GM18519 (cell line): ENCODE measurements around the gene HRH2.
"Not testable (repeated sequence)": the region's sequence is repeated elsewhere in the genome, so short reads cannot be mapped to it uniquely, and the experiment has no call there.

Source experiments
- ATAC-seq: cut with Tn5 transposase; IDR thresholded peaks from one replicate; pipeline ENCODE4 v1.9.1; 2021; ENCODE audit warnings: mild to moderate bottlenecking, moderate library complexity; ENCODE audit not compliant: unreplicated experiment, low FRiP score

HRH2 gene, protein sequence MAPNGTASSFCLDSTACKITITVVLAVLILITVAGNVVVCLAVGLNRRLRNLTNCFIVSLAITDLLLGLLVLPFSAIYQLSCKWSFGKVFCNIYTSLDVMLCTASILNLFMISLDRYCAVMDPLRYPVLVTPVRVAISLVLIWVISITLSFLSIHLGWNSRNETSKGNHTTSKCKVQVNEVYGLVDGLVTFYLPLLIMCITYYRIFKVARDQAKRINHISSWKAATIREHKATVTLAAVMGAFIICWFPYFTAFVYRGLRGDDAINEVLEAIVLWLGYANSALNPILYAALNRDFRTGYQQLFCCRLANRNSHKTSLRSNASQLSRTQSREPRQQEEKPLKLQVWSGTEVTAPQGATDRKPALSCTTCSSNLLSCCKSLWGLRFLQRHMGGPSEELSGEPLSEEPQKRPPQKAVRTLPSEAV

DNA sequence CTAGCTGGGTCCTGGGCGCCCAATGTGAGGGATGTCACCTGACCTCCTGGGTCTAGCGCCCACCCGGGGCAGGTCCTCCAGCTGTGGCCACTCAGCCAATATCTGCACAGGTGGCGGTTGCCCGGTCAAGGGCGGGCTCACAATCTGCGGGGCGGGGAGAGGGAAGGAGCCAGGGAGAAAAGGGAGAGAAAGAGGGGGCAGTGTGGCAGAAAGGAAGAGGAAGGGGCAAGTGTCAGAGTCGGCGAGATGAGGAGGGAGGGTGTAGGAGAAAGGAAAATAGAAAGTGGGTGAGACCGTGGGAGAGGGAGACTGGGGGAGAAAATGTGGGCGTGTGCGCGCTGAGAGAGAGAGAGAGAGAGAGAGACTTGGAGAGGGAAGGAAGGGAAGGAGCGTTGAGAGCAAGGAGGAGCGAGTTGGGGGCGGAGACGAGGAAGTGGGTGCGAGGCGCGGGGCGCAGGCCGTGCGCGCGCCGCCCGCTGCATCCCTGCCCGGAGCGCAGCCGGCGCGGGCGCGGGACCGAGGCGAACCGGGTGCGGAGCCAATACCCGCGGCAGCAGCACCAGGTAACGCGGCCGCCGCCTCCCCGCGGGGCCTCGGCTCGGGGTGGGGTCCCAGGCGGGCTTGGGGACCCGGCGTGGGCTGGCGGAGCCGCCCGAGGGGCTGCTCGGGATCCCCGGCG is at the start of gene HRH2:
TSS of gene HRH2 (plus strand) at position 479 of the 679 bp plus-strand sequence. CDS start 25,163 bp downstream, outside the sequence.
- no peak for ATAC-seq

DNA sequence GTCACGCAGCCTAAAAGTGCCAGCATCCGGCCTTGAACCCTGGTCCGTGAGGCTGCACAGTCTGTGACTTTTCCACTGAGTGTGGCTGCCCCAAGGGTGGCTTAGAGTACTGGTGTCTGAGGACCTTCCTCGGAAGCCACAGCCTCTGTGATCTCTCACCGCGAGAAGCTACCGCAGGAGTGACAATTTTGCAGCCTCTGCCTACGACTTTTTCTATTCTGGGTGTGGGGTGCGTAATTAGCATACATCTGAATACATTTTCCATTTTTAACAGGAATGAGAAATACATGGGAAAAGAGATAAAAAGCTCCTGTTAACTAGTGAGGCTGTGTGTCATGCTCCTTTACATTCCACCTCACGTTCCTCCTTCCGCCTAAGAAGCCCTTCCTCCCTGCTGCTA is 48.3 kb upstream of the HRH2 start:
- ATAC-seq: no peak

DNA sequence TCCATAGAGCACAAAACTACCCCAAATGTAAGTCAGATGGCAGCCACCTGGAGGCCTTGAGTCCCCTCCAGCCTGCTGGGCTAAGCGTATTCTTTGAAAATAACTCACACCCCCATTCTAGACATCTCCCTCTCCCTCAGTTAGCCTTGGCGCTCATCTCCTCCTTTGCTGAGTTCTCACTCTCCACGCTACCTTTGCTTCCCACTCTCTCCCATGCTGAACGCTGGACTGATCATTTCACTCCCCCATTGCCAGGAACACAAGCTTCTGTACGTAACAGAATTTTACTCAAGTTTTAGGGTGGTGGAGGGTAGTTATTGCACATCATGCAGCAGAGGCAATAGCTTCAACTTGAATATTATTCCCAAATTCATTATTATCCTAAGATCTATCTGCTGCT is 47.5 kb upstream of the HRH2 start:
- no peak for ATAC-seq

DNA sequence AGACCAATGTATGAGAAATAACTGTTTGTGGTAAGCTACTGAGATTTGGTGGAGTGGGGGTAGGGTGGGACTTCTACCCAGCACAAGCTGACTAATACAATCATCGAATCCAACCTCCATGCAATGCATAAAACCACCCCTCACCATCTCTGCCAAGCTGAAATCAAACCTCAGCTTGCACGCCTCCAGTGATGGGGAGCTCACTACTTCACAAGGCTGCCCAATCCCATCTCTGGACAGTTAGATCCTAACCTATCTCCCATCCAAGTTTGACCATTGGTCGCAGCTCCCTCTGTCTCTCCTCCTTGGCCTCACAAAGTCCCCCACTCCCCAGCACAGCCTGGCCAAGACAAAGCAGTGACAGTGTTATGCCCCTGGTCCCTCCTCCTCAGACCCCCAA is 47.0 kb upstream of the HRH2 start:
- no peak for ATAC-seq

DNA sequence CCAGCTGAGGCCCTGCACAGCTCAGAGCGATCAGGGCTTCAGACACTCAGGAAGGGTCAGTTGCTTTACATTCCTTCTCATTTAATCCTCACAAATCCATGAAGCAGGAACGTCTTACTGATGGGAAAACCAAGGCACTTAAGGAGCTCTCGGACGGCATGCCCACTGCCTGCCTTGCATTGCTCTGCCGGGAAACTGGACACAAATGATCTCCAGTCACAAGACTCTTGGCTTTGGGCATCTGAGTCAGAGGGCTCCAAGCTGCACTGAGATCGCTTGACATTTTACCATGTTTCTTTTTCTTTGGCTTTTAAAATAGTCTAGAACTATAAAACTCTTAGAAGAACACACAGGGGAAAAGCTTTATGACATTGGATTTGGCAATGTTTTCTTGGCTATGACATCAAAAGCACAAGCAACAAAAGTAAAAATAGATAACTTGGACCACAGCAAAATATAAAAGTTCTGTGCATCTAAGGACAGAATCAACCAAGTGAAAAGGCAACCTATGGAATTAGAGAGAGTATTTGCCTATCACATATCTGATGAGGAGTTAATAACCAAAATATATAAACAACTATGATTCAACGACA is 43.6 kb upstream of the HRH2 start:
- ATAC-seq: no peak

DNA sequence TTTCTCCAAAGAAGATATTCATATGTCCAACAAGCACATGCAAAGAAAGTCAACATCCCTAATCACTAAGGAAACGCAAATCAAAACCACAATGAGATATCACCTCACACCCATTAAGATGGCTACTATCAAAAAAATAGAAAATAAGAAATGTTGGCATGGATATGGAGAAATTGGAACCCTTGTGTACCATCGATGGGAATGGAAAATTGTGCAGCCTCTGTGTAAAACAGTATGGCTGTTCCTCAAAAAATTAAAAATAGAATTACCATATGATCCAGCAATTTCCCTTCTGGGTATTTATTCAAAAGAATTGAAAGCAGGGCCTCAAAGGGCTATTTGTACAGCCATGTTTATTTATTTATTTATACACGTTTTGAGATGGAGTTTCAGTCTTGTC is 43.0 kb upstream of the HRH2 start:
- no peak for ATAC-seq

DNA sequence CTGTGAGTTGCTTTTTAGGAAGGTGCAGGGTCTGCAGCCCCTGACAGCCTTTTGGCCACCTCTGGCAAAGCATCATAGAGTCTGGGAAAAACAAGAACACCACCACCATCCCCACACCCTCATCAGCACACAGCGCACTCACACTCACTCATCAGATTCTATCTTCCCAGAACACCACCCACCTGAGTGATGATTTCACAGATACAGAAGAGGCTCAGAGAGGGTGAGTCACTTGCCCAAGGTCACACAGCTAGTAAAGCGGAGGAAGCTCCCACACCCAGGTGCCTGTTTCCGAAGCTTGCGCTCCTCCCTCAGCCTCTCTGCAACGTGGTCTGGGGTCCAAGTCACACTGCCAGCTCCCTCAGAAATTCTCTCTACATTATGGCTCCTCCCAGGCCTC is 41.8 kb upstream of the HRH2 start:
- no peak for ATAC-seq

DNA sequence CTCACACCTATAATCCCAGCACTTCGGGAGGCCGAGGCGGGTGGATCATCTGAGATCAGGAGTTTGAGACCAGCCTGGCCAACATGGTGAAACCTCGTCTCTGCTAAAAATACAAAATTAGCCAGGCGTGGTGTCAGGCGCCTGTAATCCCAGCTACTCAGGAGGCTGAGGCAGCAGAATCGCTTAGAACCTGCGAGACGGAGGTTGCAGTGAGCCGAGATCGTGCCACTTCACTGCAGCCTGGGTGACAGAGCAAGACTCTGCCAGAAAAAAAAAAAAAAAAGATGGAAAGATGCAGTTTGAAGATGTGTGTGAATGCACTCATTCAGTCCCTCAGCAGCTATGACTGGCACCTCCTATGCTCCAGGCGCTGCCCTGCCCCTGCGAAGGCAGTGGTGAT is 41.3 kb upstream of the HRH2 start:
- ATAC-seq: not testable (repeated sequence)

DNA sequence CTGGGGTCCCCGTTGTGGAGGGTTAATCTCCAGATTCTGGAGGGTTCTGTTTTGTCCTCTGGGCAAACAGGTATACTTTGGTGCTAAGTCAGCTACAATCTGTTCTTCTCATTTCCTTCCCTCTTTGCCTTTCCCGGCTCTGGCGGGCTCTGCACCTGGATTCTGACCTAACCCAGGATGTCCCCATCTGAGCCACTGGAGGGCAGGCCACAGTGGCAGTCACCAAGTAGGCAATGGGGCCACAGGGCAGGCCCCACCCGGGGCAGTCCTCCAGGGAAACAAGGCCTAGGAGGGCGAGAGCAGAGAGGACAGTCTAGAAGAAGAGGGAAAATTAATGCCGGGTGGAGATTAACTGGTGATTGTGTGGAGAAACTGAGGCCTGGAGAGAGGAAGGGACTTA is 40.4 kb upstream of the HRH2 start:
- no peak for ATAC-seq

DNA sequence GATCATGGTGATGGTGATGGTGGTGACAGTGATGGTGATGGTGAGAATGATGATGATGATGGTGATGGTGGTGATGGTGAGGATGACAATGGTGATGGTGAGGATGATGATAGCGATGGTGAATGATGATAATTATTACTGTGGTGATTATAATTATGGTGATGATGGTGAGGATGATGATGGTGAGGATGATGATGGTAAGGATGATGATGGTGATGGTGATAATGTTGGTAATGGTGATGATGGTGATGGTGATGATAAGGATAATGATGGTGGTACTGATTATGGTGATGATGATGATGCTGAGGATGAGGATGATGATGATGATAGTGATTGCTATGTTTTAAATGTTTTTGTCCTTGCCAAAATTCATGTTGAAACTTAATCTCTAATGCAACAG is 37.3 kb upstream of the HRH2 start:
- no peak for ATAC-seq

DNA sequence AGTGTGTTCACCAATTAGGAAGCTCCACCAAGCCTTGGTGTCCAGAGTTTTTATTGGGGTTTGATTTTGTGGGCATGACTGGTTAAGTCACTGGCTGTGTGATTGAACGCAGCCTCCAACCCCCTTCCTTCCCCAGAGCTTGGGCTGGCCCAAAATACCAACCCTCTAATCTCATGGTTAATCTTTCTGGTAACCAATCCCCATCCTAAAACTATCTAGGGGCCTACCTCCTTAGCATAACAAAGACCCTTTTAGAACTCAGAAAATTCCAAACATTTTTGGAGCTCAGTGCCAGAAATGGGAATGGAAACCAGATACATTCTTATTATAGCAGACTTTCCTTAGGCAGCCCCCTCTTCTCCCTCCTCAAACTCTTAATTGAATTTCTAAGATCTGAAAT is 35.9 kb upstream of the HRH2 start:
- ATAC-seq: no peak

DNA sequence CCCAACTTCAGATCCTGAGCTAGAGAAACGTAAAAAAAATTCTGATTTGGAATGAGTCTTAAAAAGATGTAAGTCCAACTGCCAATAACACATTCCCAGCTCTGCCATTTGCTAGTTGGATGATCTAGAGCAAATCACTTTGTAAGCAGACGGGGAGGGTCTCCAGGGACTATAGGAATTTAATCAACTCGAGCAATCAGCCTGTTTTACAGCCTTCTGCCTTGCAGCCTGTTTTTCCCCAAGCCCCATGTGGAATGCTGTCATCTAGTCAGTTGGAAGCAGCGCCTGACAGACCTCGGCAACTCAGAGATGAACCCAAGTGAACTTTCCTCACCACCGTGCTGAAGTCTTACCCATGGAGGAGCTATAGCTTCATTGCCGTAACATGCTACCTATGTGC is 34.8 kb upstream of the HRH2 start:
- ATAC-seq: no peak

DNA sequence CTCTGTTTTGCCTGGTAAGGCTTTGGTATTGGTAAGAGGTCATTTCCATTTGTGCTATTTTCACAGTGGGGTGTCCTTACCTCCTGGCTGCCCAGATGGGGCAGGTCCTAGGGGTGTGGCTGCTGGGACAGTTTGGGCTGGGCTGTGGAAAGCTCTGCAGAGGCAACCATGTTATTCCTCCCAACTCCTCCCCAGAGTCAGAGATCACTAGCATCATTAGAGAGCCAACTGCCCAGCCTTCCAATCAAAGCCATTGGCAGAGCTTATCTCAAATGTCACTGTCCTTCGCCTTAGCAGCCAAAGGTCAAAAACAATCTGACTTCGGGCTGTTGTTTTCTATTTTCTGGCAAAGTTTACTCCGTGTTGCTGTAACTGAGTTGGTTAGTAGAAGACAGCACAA is 33.6 kb upstream of the HRH2 start:
- no peak for ATAC-seq

DNA sequence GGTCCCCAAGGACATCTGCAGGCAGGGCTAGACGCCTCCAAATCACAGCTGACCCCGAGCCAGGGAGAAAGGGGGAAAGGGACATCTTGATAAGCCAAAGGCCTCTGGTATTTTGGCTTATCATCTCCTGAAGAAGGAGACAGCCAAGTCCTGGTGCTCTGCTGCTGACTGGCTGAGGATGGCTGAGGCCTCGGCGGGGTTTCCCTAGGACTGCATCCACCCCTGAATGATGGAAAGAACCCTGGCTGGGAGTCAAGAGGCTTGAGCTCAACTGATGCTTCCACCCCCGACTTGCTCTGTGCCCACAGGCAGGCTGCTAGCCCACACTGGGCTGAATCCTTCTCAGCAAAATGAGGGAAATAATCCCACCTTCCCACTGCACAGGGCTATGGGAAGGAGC is 30.9 kb upstream of the HRH2 start:
- no peak for ATAC-seq

DNA sequence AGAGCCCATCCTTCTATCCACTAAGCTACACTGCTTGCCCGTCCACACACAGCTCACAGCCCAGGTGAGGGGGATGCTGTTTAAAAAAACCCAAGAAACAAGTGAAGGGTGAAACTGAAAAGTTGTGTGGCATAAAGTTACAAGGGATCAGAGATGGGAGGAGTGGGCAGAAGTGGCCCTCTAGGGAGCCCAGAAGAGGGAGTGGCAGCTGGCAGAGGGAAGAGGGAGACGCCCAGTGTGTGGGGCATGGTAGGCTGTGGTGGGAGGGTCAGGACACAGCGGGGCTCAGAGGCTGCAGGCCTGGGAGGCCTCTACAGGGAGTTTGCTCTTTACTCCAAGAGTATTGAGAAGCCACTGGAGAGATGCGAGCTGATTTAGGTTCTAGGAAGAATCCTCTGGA is 30.1 kb upstream of the HRH2 start:
- no peak for ATAC-seq

DNA sequence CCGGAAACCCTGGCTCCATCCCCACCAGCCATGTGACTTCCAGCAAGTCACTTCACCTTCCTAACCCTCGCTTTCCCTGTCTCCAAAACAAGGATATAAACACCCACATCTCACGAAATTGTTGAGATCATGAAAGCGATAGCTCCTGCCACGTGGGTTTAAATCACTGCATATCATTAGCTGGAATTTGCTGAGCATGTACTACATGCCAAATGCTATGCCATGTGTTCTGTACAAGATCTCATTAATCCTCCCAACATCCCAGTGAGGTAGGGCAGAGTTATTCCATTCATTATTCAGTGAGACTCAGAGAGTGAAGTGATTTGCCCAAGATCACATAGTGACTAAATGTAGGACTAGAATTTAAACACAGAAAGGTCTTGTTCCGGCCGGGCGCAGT is 29.2 kb upstream of the HRH2 start:
- ATAC-seq: no peak

DNA sequence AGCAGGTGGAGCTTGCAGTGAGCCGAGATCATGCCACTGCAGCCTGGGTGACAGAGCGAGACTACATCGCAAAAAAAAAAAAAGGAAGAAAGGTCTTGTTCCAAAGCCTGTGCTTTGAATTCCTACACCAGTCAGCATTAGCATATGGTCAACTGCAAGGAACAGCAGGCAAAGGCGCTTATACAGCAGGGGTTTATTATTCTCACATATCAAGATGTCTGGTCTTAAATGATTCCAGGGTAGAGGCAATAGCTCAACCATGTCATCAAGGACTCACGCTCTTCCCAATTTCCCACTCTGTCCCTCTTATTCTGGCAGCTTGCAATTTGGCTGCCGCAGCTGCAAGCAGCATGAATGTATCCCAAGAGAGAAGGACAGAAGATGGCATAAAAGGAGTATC is 28.6 kb upstream of the HRH2 start:
- no peak for ATAC-seq

DNA sequence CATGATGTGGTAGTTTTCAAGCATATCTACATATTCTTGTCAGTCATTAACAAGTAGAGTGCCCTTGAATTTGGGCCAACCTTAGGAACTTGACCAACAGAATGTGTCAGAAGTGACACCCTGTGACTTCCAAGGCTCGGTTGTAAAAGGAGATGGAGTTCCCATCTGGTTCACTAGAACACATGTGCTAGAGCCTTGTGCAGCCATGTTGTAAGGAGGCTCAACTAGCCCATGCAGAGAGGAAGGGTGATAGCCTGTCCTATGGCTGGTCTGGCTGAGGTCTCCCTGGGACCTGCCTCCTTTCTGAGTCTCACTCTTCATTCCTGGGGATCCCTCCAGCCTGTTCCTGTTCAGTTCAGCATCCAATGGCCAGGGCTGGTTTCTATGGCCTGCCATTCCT is 28.1 kb upstream of the HRH2 start:
- ATAC-seq: no peak

DNA sequence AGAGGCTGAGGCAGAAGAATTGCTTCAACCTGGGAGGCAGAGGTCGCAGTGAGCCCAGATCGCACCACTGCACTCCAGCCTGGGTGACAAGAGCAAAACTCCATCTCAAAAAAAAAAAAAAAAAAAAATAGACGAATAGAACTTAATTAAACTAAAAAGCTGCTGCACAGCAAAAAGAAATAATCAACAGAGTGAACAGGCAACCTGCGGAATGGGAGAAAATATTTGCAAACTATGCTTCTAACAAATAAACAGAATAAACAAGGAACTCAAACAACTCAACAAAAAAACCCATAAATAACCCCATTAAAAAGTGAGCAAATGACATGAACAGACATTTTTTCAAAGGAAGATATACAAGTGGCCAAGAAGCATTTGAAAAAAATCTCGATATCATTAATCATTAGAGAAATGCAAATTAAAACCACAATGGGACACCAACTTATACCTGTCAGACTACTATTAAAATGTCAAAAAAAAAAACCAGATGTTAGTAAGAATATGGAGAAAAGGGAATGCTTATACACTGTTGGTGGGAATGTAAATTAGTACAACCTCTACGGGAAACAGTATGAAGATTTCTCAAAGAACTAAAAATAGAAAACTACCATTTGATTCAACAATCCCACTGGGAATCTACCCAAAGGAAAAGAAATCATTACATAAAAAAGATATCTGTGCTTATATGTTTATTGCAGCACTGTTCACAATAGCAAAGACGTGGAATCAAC is 21.9 kb upstream of the HRH2 start:
- no peak for ATAC-seq

DNA sequence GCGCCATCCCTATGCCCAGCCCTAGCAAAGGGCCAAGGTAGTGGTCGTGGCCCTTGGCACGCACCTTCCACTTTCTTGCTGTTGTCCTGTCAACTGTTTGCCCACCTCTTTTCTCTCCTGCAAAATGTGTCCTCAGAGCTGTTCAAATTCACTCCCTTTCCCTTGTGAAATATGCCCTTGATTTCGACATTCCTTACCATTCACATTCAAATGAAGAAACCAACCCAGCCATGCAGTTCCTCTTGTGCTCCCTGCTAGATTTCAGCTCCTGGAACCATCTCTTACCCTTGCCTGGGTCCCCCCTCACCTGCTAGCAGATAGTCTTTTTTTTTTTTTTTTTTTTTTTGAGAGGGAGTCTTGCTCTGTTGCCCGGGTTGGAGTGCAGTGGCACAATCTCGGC is 19.6 kb upstream of the HRH2 start:
- ATAC-seq: no peak

DNA sequence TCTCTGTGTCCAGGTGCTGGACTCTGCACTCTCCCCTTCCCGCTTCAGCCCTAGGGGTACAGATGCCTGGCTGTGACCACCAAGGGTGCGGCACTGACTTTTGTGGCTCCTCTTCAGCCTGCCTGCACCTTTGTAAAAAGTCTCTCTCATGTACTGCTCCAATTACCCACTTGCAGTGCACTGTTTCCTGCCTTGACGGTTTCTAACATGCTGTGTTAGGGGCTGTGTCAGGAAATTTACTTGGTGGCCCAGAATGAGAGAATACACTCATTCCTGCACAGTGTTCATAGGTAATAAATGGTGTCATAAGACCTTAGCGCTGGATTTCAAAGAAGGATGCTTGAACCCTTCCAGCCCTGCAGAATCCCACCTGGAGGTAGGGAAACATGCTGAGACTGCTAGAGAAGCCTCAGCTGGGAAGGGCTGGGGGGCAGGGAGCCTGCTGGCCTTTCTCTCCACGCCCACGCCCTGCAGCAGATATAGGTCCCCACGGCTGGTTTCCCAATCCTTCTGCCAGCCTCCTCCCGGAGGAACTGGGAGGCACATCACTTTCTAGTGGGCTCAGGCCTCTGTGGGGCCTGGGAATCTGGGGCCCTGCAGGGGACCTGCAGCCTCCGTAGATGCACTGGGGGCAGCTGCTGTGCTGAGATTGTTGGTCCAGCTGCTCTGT is 17.6 kb upstream of the HRH2 start:
- no peak for ATAC-seq
